Activated CD8-positive, alpha-beta T cell treated with anti-CD3 and anti-CD28 coated beads, Interleukin-2, amount 10 ng/mL, durations not matched to agents 7 days and 5 days (primary cell): ENCODE data around the gene WNT7A. TPM values are rescaled to one million over a fixed set of nuclear protein-coding genes. Genes with fewer than 3 reads are reported as not detected.

Experiments
- ATAC-seq: fragments of 150-1000 bp; cut with Tn5 transposase; one replicate; pipeline ENCODE4 v1.10.0; 2021; ENCODE audit warnings: moderate library complexity
- CTCF ChIA-PET: fragments of 350-600 bp; sonication (Branson Sonifier 250); formaldehyde crosslinking; loops from one replicate; lab custom pipeline; 2021; ENCODE audit warnings: antibody characterized with exemption; lab: Charles Lee
- POLR2A ChIA-PET: fragments of 350-600 bp; sonication (Branson Sonifier 250); formaldehyde crosslinking; loops from one replicate; lab custom pipeline; 2021; ENCODE audit warnings: antibody characterized with exemption; lab: Charles Lee
- DNase-seq: peaks from one replicate; pipeline ENCODE4 v3.0.0-alpha.2; 2020
- H3K27ac Mint-ChIP-seq: one replicate; pipeline ENCODE4 v1.8.0; 2021; ENCODE audit warnings: mild to moderate bottlenecking, mixed read lengths
- H3K27me3 Mint-ChIP-seq: one replicate; pipeline ENCODE4 v1.8.0; 2021; ENCODE audit warnings: low read depth, mixed read lengths
- H3K36me3 Mint-ChIP-seq: one replicate; pipeline ENCODE4 v1.8.0; 2021; ENCODE audit warnings: low read depth, mixed read lengths
- H3K4me1 Mint-ChIP-seq: one replicate; pipeline ENCODE4 v1.8.0; 2021; ENCODE audit warnings: low read depth, mixed read lengths
- H3K4me3 Mint-ChIP-seq: one replicate; pipeline ENCODE4 v1.8.0; 2021; ENCODE audit warnings: mild to moderate bottlenecking, mixed read lengths
- H3K9me3 Mint-ChIP-seq: one replicate; pipeline ENCODE4 v1.8.0; 2022; ENCODE audit warnings: mixed read lengths; ENCODE audit not compliant: insufficient read depth
- total RNA-seq, 2 experiments: library from RNA; stranded (reverse); gene quantifications; one replicate each; pipeline ENCODE4 v1.2.3, GENCODE V29; 2021

WNT7A gene
- total RNA-seq, 2 experiments from 2014 or later, result not detected

DNA sequence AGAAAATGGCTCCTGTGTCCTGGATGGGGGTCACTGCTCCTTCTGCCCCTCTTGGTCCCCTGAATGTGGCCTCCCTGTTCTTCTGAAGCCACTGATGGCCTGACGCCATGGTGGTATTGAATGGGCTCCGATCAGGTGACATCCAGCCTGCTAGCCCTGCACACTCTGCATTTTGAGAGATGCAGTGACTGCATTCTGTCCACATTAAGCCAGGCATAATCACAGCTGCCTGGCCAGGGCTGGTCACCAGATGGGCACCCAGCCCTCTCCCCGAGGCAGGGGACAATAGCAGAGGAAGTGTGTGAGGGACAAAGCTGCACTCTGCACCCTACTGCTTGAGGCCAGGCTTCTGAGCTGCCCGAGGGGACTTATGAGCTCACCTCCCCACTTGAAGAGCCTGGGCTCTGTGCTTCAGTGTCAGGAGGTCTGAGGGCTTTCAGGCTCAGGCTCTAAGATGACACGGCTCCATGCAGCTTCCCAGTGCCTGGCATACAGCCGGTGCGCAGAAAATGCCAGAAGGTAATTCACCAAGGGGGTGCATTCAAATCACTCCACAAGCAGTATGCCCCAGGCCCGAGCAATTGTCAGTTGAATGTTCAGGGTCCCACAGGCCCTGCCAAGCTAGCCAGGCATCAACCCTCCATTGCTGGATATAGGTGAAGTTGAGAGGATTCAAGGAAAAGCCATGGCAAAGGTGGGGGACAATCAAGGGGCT, 56.8 kb downstream of the WNT7A start:
- H3K9me3 Mint-ChIP-seq, result peaks cover 1% of the 10 kb centered on the region
- DNase-seq (no peak), ATAC-seq (no peak)
- POLR2A ChIA-PET, result no interaction called here
- no peaks in the 10 kb centered on the region for H3K27me3 Mint-ChIP-seq
- no peak overlapping the region for H3K27ac Mint-ChIP-seq
- H3K36me3 Mint-ChIP-seq, result no peaks in the 10 kb centered on the region
- H3K4me1 Mint-ChIP-seq, result no peaks in the 10 kb centered on the region
- CTCF ChIA-PET, result no interaction called here
- H3K4me3 Mint-ChIP-seq, result no peak overlapping the region

GRCh38 chr3:13822042-13822441, 57.8 kb downstream of the WNT7A start:
- ChIA-PET POLR2A (no interaction called here), CTCF (no interaction called here)
- no peaks in the 10 kb centered on the region for H3K36me3 Mint-ChIP-seq
- ATAC-seq (no peak), DNase-seq (no peak)
- no peak overlapping the region for H3K4me3 Mint-ChIP-seq
- H3K4me1 Mint-ChIP-seq, result no peaks in the 10 kb centered on the region
- peaks cover 6% of the 10 kb centered on the region for H3K9me3 Mint-ChIP-seq
- no peak overlapping the region for H3K27ac Mint-ChIP-seq
- H3K27me3 Mint-ChIP-seq, result no peaks in the 10 kb centered on the region

GRCh38 chr3:13821126-13821525, 58.7 kb downstream of the WNT7A start:
- Mint-ChIP-seq H3K27ac (no peak overlapping the region), H3K4me1 (no peaks in the 10 kb centered on the region), H3K4me3 (no peak overlapping the region), H3K27me3 (no peaks in the 10 kb centered on the region), H3K36me3 (no peaks in the 10 kb centered on the region), H3K9me3 (peaks cover 6% of the 10 kb centered on the region)
- no peak for ATAC-seq
- ChIA-PET POLR2A (no interaction called here), CTCF (no interaction called here)
- no peak for DNase-seq

DNA sequence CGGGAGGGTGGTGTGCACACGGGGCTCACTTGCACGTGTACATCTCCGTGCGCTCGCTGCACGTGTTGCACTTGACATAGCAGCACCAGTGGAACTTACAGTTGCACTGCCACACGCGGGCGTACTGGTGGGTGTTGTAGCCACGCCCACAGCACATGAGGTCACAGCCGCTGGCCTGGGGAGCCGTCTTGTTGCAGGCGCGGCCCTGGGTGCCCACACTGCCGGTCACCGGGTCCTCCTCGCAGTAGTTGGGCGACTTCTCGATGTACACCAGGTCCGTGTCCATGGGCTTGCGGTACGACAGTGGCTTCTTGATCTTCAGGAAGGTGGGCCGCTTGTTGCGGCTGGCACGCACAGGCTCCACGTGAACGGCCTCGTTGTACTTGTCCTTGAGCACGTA, 61.0 kb downstream of the WNT7A start:
- ChIA-PET POLR2A (no interaction called here), CTCF (no interaction called here)
- DNase-seq (no peak), ATAC-seq (no peak)
- Mint-ChIP-seq H3K4me3 (no peak overlapping the region), H3K4me1 (no peaks in the 10 kb centered on the region), H3K27ac (no peak overlapping the region), H3K9me3 (peaks cover 21% of the 10 kb centered on the region), H3K27me3 (no peaks in the 10 kb centered on the region), H3K36me3 (peaks cover 9% of the 10 kb centered on the region)

GRCh38 chr3:13815088-13815683, 64.7 kb downstream of the WNT7A start:
- no peak for DNase-seq
- H3K36me3 Mint-ChIP-seq, result peaks cover 9% of the 10 kb centered on the region
- CTCF ChIA-PET, result no interaction called here
- ATAC-seq, result no peak
- POLR2A ChIA-PET, result no interaction called here
- no peaks in the 10 kb centered on the region for H3K27me3 Mint-ChIP-seq
- H3K9me3 Mint-ChIP-seq, result peaks cover 30% of the 10 kb centered on the region
- no peak overlapping the region for H3K4me3 Mint-ChIP-seq
- no peaks in the 10 kb centered on the region for H3K4me1 Mint-ChIP-seq
- H3K27ac Mint-ChIP-seq, result no peak overlapping the region

DNA sequence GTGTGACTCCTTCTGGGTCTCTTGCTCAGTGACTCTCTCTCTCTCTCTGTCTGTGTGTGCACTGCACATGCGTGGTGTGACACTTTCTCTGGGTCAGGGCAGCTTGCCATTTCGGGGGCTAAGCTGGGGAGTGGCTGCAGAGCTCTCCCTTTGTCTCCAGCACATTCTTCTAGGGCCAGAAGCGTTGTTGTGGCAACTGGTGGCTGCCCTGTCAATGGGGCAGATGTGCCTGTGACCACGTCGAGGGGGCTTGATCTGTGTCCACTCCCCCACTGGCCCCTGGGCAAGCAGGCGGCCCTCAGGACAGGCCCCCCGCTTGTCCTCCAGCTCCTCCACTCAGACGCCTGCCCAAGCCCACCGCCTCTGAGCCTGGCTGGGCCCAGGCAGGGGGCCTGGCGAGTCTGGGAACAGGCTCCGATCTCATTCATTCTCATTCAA, 67.8 kb downstream of the WNT7A start:
- no peak for DNase-seq
- H3K4me1 Mint-ChIP-seq, result no peaks in the 10 kb centered on the region
- H3K36me3 Mint-ChIP-seq, result peaks cover 9% of the 10 kb centered on the region
- ChIA-PET POLR2A (no interaction called here), CTCF (no interaction called here)
- H3K4me3 Mint-ChIP-seq, result no peak overlapping the region
- H3K9me3 Mint-ChIP-seq, result peaks cover 24% of the 10 kb centered on the region
- ATAC-seq, result no peak
- H3K27ac Mint-ChIP-seq, result no peak overlapping the region
- no peaks in the 10 kb centered on the region for H3K27me3 Mint-ChIP-seq

- H3K27me3 Mint-ChIP-seq, result no peaks in the 10 kb centered on the region
- ChIA-PET POLR2A (no interaction called here), CTCF (no interaction called here)
- no peaks in the 10 kb centered on the region for H3K4me1 Mint-ChIP-seq
- DNase-seq (no peak), ATAC-seq (no peak)
- H3K4me3 Mint-ChIP-seq, result no peak overlapping the region
- peaks cover 24% of the 10 kb centered on the region for H3K9me3 Mint-ChIP-seq
- peaks cover 9% of the 10 kb centered on the region for H3K36me3 Mint-ChIP-seq
- no peak overlapping the region for H3K27ac Mint-ChIP-seq
Observed at GRCh38 chr3:13811614-13812013, 68.3 kb downstream of the WNT7A start.

DNA sequence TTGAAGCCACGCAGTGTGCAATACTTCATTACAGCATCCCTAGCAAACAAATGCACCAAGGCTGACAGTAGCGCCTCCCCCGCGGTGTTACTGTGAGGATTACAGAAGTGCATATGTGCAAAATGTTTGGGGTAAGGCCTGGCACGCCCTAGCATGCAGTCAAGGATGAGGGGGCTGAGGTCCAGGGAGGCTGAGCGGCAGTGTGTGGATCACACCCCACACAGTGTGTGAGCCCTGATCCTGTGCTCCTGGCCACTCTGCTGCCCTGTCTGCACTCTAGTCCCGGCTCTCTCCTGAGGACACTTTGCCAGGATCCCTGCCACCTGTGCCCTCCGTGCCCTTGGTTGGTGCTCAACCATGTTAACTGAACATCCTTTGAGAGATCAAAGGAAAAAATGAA, 71.3 kb downstream of the WNT7A start:
- H3K36me3 Mint-ChIP-seq, result no peaks in the 10 kb centered on the region
- ATAC-seq (no peak), DNase-seq (no peak)
- no peaks in the 10 kb centered on the region for H3K27me3 Mint-ChIP-seq
- ChIA-PET CTCF (no interaction called here), POLR2A (no interaction called here)
- no peaks in the 10 kb centered on the region for H3K4me1 Mint-ChIP-seq
- H3K9me3 Mint-ChIP-seq, result peaks cover 6% of the 10 kb centered on the region
- H3K4me3 Mint-ChIP-seq, result no peak overlapping the region
- H3K27ac Mint-ChIP-seq, result no peak overlapping the region

DNA sequence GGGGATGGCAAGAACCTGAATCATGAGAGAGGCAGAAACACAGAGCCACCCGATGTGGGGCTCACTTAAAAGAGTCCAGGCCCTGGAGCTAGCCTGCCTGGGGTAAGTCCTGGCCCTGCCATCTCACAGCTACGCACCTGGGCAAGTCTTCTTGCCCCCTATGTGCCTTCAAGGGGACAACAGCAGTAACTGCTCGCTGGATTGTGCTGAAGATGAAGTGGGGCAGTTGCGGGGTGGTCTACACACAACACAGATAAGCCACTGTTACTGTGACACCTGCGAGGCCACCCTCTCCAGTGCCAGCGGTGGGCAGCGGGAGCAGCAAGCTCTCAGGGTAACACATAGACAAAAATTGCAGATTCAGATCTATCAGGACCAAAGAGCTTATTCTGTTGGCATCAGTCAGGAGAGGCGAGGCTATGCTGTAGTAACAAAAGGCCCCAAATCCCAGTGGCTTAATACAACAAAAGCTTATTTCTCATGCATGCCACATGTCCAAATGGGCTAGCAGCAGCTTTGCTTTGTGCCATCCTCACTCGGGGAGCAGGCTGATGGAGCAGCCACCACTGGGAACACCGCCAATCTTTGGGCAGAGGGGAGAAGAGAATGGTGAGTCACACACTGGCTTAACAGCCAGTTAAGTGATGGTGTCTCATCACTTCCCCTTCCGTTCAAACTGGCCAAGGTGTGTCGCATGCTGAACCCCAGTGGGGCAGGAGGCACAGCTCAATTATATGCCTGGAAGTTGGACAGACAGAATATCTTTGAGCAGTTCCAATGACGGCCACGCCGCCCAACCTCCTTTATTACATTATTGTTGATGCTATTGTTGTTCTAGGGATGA, 78.3 kb downstream of the WNT7A start:
- no peak overlapping the region for H3K27ac Mint-ChIP-seq
- ATAC-seq (no peak), DNase-seq (no peak)
- H3K27me3 Mint-ChIP-seq, result no peaks in the 10 kb centered on the region
- ChIA-PET CTCF (interaction anchor here (1.6 kb wide), 1 partner anchor 154 kb away, joined by 3 read pairs; no protein-coding TSS in a partner anchor), POLR2A (no interaction called here)
- H3K9me3 Mint-ChIP-seq, result no peaks in the 10 kb centered on the region
- no peaks in the 10 kb centered on the region for H3K36me3 Mint-ChIP-seq
- no peak overlapping the region for H3K4me3 Mint-ChIP-seq
- peaks cover 3% of the 10 kb centered on the region for H3K4me1 Mint-ChIP-seq

- CTCF ChIA-PET, result interaction anchor here (0.7 to 1.6 kb wide), 3 partner anchors 10 to 152 kb away, joined by 3 to 4 read pairs (median 3); no protein-coding TSS in a partner anchor
- no peaks in the 10 kb centered on the region for H3K27me3 Mint-ChIP-seq
- no peak for DNase-seq
Observed at GRCh38 chr3:13800064-13800463, 79.8 kb downstream of the WNT7A start.

DNA sequence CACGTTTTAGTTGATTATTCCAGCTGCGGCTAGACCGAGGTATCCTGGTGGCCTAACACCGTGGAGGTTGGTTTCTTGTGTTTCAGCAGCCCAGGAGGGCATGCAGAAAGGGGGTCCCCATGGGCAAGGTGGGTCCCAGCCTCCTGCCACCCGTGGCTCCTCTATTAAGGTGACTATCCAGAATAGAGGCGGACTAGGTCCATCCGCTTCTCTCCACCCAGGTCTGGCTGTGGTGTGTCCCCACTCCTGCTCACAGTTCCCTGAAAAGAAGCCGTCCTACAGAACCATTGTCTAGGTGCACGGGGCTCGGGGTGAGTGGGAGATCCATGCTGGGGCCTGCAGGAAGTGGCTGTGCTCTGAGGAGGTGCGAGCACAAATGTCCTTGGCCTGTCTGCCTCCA, 81.5 kb downstream of the WNT7A start:
- no peak for ATAC-seq
- Mint-ChIP-seq H3K27me3 (no peaks in the 10 kb centered on the region), H3K4me3 (no peak overlapping the region), H3K9me3 (no peaks in the 10 kb centered on the region), H3K36me3 (no peaks in the 10 kb centered on the region), H3K27ac (no peak overlapping the region), H3K4me1 (peaks cover 3% of the 10 kb centered on the region)
- ChIA-PET POLR2A (no interaction called here), CTCF (no interaction called here)
- no peak for DNase-seq

More at GRCh38 chr3:13800064-13800463, 79.8 kb downstream of the WNT7A start:
- Mint-ChIP-seq H3K4me3 (no peak overlapping the region), H3K4me1 (peaks cover 3% of the 10 kb centered on the region), H3K27ac (no peak overlapping the region), H3K9me3 (no peaks in the 10 kb centered on the region), H3K36me3 (no peaks in the 10 kb centered on the region)
- POLR2A ChIA-PET, result no interaction called here
- ATAC-seq, result no peak
